ENCODE data around the gene CEACAM16.
"Not testable (repeated sequence)": the region's sequence is repeated elsewhere in the genome, so short reads cannot be mapped to it uniquely, and the experiment has no call there.

The CEACAM16 gene

DNA sequence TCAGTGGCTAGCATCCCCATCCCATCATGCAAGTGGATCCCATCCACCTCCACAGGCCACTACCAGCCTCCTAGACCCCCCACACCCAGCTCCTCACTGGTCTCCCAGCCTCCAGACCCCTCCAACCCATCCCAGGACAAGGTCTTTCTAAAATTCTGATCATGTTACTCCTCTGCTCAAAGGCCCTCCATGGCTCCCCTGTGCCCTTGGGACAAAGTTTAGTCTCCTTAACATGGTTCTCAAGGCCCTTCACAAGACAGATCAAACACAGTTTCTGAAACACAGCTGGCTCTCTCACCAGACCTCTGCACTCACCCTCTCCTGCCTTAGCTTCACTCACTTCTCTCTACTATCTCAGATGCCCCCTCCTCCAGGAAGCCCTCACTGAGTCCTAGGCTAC is 18.4 kb upstream of the CEACAM16 start:
- DNase-seq (ENCODE audit: low read depth), result no peak
- no peak overlapping the region for H3K4me3 ChIP-seq (ENCODE audit: low read length)
- TF ChIP-seq CTCF (conservative IDR thresholded peaks at IDR 0.05; ENCODE audit: low read length), result no peak

GRCh38 chr19:44681992-44682790 is 16.8 kb upstream of the CEACAM16 start:
- H3K4me3 ChIP-seq (ENCODE audit: low read length), result no peak overlapping the region
- no peak for DNase-seq (ENCODE audit: low read depth)
- TF ChIP-seq CTCF (conservative IDR thresholded peaks at IDR 0.05; ENCODE audit: low read length), result no peak

GRCh38 chr19:44682807-44683206 is 16.1 kb upstream of the CEACAM16 start:
- no peak for DNase-seq (ENCODE audit: low read depth)
- H3K4me3 ChIP-seq (ENCODE audit: low read length), result no peak overlapping the region
- TF ChIP-seq CTCF (conservative IDR thresholded peaks at IDR 0.05; ENCODE audit: low read length), result no peak

- DNase-seq (ENCODE audit: low read depth), result no peak
- no peak overlapping the region for H3K4me3 ChIP-seq (ENCODE audit: low read length)
- no peak for TF ChIP-seq CTCF (conservative IDR thresholded peaks at IDR 0.05; ENCODE audit: low read length)
Measured at GRCh38 chr19:44683434-44684210, 15.3 kb upstream of the CEACAM16 start.

DNA sequence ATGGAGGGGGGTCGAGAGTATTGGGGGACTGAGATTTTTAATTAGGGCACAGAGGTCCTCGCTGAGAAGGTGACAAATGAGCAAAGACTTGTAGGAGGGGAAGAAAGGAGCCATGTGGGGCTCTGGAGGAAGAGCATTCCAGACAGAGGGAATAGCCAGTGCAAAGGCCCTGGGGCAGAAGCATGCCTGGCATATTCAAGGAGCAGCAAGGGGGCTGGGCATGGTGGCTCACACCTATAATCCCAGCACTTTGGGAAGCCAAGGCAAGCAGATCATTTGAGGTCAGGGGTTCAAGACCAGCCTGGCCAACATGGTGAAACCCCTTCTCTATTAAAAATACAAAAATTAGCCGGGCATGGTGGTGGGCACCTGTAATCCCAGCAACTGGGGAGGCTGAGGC is 14.6 kb upstream of the CEACAM16 start:
- not testable (repeated sequence) for DNase-seq (ENCODE audit: low read depth); H3K4me3 ChIP-seq (ENCODE audit: low read length)

GRCh38 chr19:44684892-44685863 is 13.8 kb upstream of the CEACAM16 start:
- DNase-seq (ENCODE audit: low read depth), result peak; percentile 89
- TF ChIP-seq CTCF (conservative IDR thresholded peaks at IDR 0.05; ENCODE audit: low read length), result no peak
- H3K4me3 ChIP-seq (ENCODE audit: low read length), result no peak overlapping the region

DNA sequence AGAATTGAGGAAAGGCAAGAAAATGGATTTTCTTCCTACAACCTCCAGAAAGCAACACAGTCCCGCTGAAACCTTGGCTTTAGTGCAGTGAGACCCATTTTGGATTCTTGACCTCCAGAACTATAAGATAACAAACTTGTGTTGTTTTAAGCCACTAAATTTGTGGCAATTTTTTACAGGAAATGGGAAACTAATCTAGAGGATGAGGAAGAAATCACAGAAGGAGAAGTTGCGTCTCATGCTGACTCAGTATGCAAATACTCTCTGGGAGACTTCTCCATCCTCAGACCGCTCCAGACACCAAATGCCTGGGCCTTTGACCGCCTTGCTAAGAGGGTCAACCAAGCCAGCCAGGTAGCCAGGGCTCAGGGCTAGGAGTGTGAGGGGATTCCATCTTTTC is 13.1 kb upstream of the CEACAM16 start:
- H3K4me3 ChIP-seq (ENCODE audit: low read length), result no peak overlapping the region
- peak; percentile 22 for DNase-seq (ENCODE audit: low read depth)
- no peak for TF ChIP-seq CTCF (conservative IDR thresholded peaks at IDR 0.05; ENCODE audit: low read length)

Data from AG10803 (cell line).